Spleen (tissue), 11 donors: ENCODE data around the gene PIBF1. TPM values are rescaled to one million over a fixed set of nuclear protein-coding genes. Genes with fewer than 3 reads are reported as not detected.
A peak's percentile ranks its signal among the peaks of the same experiment; 100 is the strongest.
"Not testable (repeated sequence)": the region's sequence is repeated elsewhere in the genome, so short reads cannot be mapped to it uniquely, and the experiment has no call there.

Experiments
- DNase-seq: peaks from one replicate; pipeline ENCODE4 v3.0.0-alpha.2; 2020
- H3K27ac ChIP-seq, 8 donors: fragments of 200-600 bp; sonication (generic) in 7 of 8; 1 replicate in 4 of 8; 2 replicates in 4 of 8; pipeline versions ENCODE4 v1.5.0 to v1.8.0; 2016 to 2021; ENCODE audit warnings: inconsistent platforms in 4 of 8, mild to moderate bottlenecking in 4 of 8, moderate library complexity in 1 of 8
- H3K27me3 ChIP-seq, 7 donors: fragments of 200-600 bp; sonication (generic) in 6 of 7; replicated peaks in 1 of 7; 1 replicate in 4 of 7; 2 replicates in 3 of 7; pipeline versions ENCODE4 v1.5.0 to v1.8.0; 2016 to 2021; ENCODE audit warnings: inconsistent platforms in 3 of 7, mild to moderate bottlenecking in 1 of 7
- H3K36me3 ChIP-seq, 6 donors: fragments of 200-600 bp; sonication (generic) in 5 of 6; 1 replicate in 4 of 6; 2 replicates in 2 of 6; pipeline versions ENCODE4 v1.5.0 to v1.8.0; 2016 to 2021; ENCODE audit warnings: inconsistent platforms in 2 of 6
- H3K4me1 ChIP-seq, 6 donors: fragments of 200-600 bp; sonication (generic) in 5 of 6; 1 replicate in 3 of 6; 2 replicates in 3 of 6; pipeline versions ENCODE4 v1.5.0 to v1.8.0; 2016 to 2021; ENCODE audit warnings: inconsistent platforms in 3 of 6
- H3K4me3 ChIP-seq, 8 donors: fragments of 200-600 bp; sonication (generic) in 7 of 8; 1 replicate in 4 of 8; 2 replicates in 4 of 8; pipeline versions ENCODE4 v1.5.0 to v1.8.0; 2016 to 2021; ENCODE audit warnings: inconsistent platforms in 4 of 8, mild to moderate bottlenecking in 4 of 8, moderate library complexity in 2 of 8
- H3K9me3 ChIP-seq, 8 donors: fragments of 200-600 bp; sonication (generic) in 7 of 8; 1 replicate in 4 of 8; 2 replicates in 4 of 8; pipeline versions ENCODE4 v1.5.0 to v1.8.0; 2016 to 2021; ENCODE audit warnings: inconsistent platforms in 4 of 8
- CTCF ChIP-seq, 11 experiments: fragments of 200-600 bp in 7 of 11; fragments of 450-650 bp in 4 of 11; sonication (generic) in 4 of 11; IDR thresholded peaks in 8 of 11; conservative IDR thresholded peaks in 3 of 11; 1 replicate in 7 of 11; 2 replicates in 4 of 11; pipeline versions ENCODE4 v1.4.0 to v1.8.0; 2016 to 2021; ENCODE audit warnings: antibody characterized with exemption in 11 of 11, inconsistent platforms in 4 of 11, mild to moderate bottlenecking in 1 of 11
- POLR2A ChIP-seq, 3 donors: fragments of 450-650 bp; IDR thresholded peaks; one replicate each; pipeline ENCODE4 v1.5.1; 2017; ENCODE audit warnings: antibody characterized with exemption in 3 of 3, mild to moderate bottlenecking in 1 of 3
- POLR2AphosphoS5 ChIP-seq, 3 donors: sonication (generic); formaldehyde crosslinking; IDR thresholded peaks; one replicate each; pipeline ENCODE4 v1.5.1; 2017; ENCODE audit warnings: antibody characterized with exemption in 3 of 3
- WGBS, 5 donors: extraction: QIAGEN DNeasy Blood & Tissue Kit in 3 of 5; methylation state at CpG; one replicate each; pipeline versions ENCODE4 v1.1.5 to v1.1.7; 2013 to 2018; 5-methylcytosine and 5-hydroxymethylcytosine counted together
- intact Hi-C: fragments of 100-400 bp; cut with DNase I; formaldehyde crosslinking; loops from one replicate; pipeline ENCODE4 v1.15.0; 2023; ENCODE audit warnings: low total_unique reads
- polyA plus RNA-seq, 3 donors: library from polyadenylated mRNA; stranded (reverse); fragments of 200-250 nt; gene quantifications; one replicate each; pipeline ENCODE4 v1.2.1, GENCODE V29; 2013
- total RNA-seq, 7 donors: library from RNA; depleted of rRNA in 3 of 7; stranded (reverse); fragments of >200 nt in 3 of 7; fragmentation: NEBNext Ultra II Directional in 4 of 7; extraction: Animal tissue kit (Norgen Biotek cat#: 25700) in 4 of 7; gene quantifications; one replicate each; pipeline versions ENCODE4 v1.1.0 to v1.2.1, GENCODE V29; 2016 to 2021
- donor health status: healthy with polysubstance abuse.
- donor health status: DM: no; HTN: no; CAD: no; lungs with moderate emphysema.
- donor health status: DM: no; HTN: no; CAD: no.
- donor health status: Bipolar disorder and iron deficiency.
- donor health status: healthy.
- donor health status: DM: no; HTN: no; CAD: no.
- donor health status: DM: yes; HTN: yes; CAD: no.

Gene PIBF1
- total and polyA plus RNA-seq, 10 donors, result 11.0 to 35.6 (median 27.9) TPM

DNA sequence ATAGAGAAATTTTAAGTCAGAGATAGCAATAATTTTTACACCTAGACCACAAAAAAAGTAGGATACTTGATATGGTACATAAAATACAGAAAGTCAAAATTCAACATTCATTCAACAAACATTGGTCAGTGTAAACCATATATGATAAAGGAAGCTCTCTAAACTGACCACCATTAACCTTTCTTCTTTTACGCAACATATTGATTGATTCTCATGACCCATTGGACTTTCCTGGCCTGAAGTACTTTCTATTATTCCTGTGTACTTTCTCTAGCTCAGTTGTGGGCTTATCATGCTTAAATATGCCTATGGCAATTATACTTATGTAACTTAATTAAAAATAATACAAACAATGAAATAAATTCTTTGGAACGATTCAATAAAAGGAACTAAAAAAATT, 10.7 kb downstream of the PIBF1 start:
- H3K36me3 ChIP-seq, result peaks cover 0 to 74% (median 42%) of the 10 kb centered on the region in 6 donors
- no peak overlapping the region for H3K27ac ChIP-seq
- intact Hi-C loops, result no loop called here
- no peaks in the 10 kb centered on the region for H3K9me3 ChIP-seq
- no peak for TF ChIP-seq CTCF (IDR thresholded peaks at IDR 0.05 in 8 of 11, conservative IDR thresholded peaks at IDR 0.05 in 3 of 11)
- TF ChIP-seq POLR2A (IDR thresholded peaks at IDR 0.05), result no peak
- no peak for TF ChIP-seq POLR2AphosphoS5 (IDR thresholded peaks at IDR 0.05)
- WGBS, 5 donors, result 93 to 99% (median 97%) methylated on average over 2 of the region's 2 CpGs
- no peak for DNase-seq
- H3K4me1 ChIP-seq, result peaks cover 0 to 13% (median 0%) of the 10 kb centered on the region in 6 donors
- no peaks in the 10 kb centered on the region for H3K27me3 ChIP-seq
- no peak overlapping the region for H3K4me3 ChIP-seq

DNA sequence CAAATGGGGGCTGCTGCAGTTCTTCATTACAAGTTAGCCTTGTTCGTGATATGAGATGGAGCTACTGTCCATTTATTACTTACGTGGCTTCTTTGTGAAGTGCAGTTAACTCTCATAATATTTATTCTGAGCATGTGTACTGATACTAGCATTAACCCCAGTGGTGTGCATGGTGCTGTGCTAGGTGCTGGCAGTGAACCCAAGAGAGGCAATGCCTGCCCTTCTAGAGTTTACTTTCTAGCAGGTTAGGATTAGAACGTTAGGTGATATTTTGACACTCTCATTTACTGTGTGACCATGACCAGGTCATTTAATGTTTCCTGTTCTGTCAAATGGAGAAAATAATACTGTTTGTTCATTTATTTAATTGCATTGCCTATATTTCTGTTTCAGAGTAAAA, 16.9 kb downstream of the PIBF1 start:
- WGBS, 5 donors, result 61 to 77% (median 66%) methylated on average over 3 of the region's 3 CpGs
- no peak for TF ChIP-seq POLR2AphosphoS5 (IDR thresholded peaks at IDR 0.05)
- no peak overlapping the region for H3K27ac ChIP-seq
- H3K36me3 ChIP-seq, result peaks cover 0 to 83% (median 31%) of the 10 kb centered on the region in 6 donors
- no peaks in the 10 kb centered on the region for H3K27me3 ChIP-seq
- no peaks in the 10 kb centered on the region for H3K4me1 ChIP-seq
- H3K9me3 ChIP-seq, result no peaks in the 10 kb centered on the region
- intact Hi-C loops, result no loop called here
- H3K4me3 ChIP-seq, result no peak overlapping the region
- no peak for DNase-seq

DNA sequence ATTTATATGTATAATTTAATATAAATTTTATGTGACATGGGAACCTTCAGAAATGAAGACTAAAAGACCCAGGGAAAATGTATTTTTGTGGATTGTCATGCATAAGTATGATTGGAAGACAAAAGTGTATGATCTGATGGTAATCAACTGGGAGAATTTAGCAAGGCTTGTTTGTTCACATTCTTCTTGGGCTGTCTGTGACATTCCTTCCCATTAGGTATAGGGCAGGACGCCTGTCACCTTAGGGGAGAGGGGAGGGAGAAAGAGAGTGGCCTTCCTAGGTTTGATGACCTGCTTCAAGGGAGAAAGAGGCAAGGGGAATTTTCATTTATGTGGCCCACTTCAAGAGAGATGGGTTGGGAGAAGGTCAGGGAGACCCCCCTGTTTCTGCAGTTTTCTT, 22.4 kb downstream of the PIBF1 start:
- Histone ChIP-seq H3K27me3 (no peaks in the 10 kb centered on the region), H3K27ac (no peak overlapping the region), H3K4me3 (no peak overlapping the region), H3K36me3 (peaks cover 0 to 65% (median 4%) of the 10 kb centered on the region in 6 donors), H3K9me3 (peaks cover 0 to 7% (median 0%) of the 10 kb centered on the region in 8 donors), H3K4me1 (peaks cover 0 to 8% (median 1%) of the 10 kb centered on the region in 6 donors)
- no peak for DNase-seq
- intact Hi-C loops, result loop anchor here (10.0 kb wide), 1 partner anchor 900 kb away; no protein-coding TSS in a partner anchor
- 91 to 100% (median 96%) methylated on average over 1 of the region's 1 CpG for WGBS, 5 donors
- TF ChIP-seq POLR2A (IDR thresholded peaks at IDR 0.05) (no peak), POLR2AphosphoS5 (IDR thresholded peaks at IDR 0.05) (no peak), CTCF (IDR thresholded peaks at IDR 0.05 in 8 of 11, conservative IDR thresholded peaks at IDR 0.05 in 3 of 11) (no peak)

- H3K4me1 ChIP-seq, result peaks cover 0 to 17% (median 5%) of the 10 kb centered on the region in 6 donors
- H3K27me3 ChIP-seq, result no peaks in the 10 kb centered on the region
- intact Hi-C loops, result loop anchor here (10.0 kb wide), 1 partner anchor 899 kb away; no protein-coding TSS in a partner anchor
- TF ChIP-seq POLR2AphosphoS5 (IDR thresholded peaks at IDR 0.05), result no peak
- no peak for TF ChIP-seq POLR2A (IDR thresholded peaks at IDR 0.05)
- no peak for TF ChIP-seq CTCF (IDR thresholded peaks at IDR 0.05 in 8 of 11, conservative IDR thresholded peaks at IDR 0.05 in 3 of 11)
- peak overlapping the region in 2 of 8 donors; percentile 22 to 41 for H3K27ac ChIP-seq
- 90 to 100% (median 95%) methylated on average over 1 of the region's 1 CpG for WGBS, 5 donors
- H3K4me3 ChIP-seq, result no peak overlapping the region
- no peak for DNase-seq
- H3K36me3 ChIP-seq, result peaks cover 0 to 50% (median 3%) of the 10 kb centered on the region in 6 donors
- peaks cover 0 to 7% (median 0%) of the 10 kb centered on the region in 8 donors for H3K9me3 ChIP-seq
Measured at GRCh38 chr13:72805676-72806346, 23.9 kb downstream of the PIBF1 start.

GRCh38 chr13:72806514-72806913, 24.6 kb downstream of the PIBF1 start:
- not testable (repeated sequence) for H3K27me3 ChIP-seq, H3K27ac ChIP-seq, H3K9me3 ChIP-seq, DNase-seq, H3K4me3 ChIP-seq
- H3K36me3 ChIP-seq, result peaks cover 0 to 43% (median 3%) of the 10 kb centered on the region in 6 donors
- peaks cover 0 to 17% (median 5%) of the 10 kb centered on the region in 6 donors for H3K4me1 ChIP-seq
- intact Hi-C loops, result loop anchor here (10.0 kb wide), 1 partner anchor 898 kb away; no protein-coding TSS in a partner anchor
- 96 to 100% (median 100%) methylated on average over 1 of the region's 1 CpG for WGBS, 5 donors
